ENCODE data around the gene ZNF750.

ZNF750 gene

GRCh38 chr17:82839617-82840292, at the start of gene ZNF750:
Gene ZNF750, minus strand, starts transcription at chr17:82840022. Its CDS starts 7,568 bp downstream, at chr17:82832454.
- no peak for FAIRE-seq

DNA sequence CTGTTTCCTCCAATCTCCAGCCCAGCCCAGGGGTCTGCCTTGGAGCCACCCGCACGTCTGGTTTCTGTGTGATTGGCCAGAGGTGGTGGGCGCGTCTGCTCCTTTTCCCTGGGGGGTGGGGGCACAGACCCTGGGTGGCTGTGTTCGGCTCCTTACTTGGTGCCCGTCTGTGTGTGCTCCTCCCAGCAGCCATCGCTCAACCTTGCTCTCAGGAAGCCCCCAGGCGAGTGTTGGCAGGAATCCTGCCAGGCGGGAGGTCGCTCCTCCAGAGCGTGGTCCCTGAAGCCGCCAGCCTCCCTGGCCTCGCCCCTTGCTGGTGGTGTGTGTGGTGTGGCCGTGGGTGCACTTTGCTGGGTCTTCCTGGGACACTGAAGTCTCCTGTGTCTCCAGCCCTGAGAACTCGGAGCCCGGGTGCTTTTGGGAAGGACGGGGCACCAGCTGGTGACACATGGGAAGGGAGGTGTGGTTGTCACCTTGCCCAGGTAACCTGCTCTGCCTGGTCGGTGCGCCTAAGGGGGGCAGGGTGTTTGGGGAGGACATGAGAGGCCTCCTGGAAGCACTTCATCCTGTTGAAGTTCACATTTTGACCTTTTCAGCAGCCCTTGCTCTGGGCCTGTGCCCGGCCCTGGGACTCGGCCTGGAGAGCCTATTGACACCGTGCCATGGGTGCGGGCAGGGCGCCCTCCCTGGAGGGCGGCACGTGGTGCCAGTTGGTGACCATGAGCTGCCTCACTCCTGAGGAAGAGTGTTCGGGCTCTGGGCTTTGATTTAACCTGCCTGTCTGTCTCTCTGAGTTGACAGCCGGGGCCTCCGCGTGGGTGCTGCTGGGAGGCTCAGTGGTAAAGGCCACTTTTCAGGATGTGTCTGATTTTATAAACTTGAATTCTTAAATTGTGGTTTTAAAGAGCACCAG, 49.0 kb upstream of the ZNF750 start:
- FAIRE-seq, result no peak

- no peak for FAIRE-seq
Observed at GRCh38 chr17:82887255-82888164, 47.7 kb upstream of the ZNF750 start.

DNA sequence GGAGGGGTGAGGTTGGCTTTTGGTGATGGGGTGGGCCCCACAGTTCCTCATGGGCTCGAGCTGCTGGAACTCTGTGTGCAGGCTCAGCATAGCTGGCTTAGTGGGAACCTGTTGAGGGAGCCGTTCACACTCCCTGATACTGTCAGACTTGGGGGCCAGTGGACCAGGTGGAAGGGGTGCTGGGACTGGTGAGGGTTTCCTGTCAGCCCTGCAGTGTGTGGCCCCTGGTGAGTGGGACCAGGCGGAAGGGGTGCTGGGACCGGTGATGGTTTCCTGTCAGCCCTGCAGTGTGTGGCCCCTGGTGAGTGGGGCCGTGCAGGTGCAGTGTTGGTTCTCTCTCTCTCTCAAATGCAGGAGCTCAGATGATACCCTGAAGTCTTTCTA, 45.1 kb upstream of the ZNF750 start:
- FAIRE-seq, result no peak

DNA sequence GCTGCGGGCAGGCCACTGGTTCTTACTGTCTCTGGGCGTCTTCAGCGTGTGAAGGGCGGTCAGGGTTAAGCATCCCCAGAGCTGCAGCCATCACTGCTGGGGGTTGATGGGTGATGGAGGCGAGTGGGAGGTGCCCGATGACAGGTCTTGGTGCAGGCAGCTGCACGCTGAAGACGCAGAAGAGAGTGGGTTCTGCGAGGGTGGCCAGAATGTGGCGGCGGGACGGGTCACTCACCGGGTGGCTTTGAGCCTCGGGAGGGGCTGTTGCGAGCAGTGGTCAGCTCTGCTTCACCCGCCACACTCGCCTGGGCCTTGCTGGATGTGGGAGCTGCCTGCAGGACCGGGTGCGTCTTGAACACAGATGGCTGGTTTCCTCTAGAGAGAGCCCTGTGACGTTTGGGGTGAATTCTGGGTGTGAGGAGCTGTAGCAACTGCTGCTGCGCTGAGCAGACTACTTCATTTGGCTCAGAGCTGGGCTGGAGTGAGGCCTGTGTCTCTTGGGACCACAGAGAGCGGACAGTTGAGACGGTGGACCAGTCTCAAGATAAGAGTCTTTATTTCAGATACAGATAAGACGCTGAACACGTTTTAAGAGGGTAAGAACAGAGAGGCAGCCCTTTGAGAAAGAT, 44.6 kb upstream of the ZNF750 start:
- no peak for FAIRE-seq

GRCh38 chr17:82883419-82884031, 43.7 kb upstream of the ZNF750 start:
- FAIRE-seq, result no peak

DNA sequence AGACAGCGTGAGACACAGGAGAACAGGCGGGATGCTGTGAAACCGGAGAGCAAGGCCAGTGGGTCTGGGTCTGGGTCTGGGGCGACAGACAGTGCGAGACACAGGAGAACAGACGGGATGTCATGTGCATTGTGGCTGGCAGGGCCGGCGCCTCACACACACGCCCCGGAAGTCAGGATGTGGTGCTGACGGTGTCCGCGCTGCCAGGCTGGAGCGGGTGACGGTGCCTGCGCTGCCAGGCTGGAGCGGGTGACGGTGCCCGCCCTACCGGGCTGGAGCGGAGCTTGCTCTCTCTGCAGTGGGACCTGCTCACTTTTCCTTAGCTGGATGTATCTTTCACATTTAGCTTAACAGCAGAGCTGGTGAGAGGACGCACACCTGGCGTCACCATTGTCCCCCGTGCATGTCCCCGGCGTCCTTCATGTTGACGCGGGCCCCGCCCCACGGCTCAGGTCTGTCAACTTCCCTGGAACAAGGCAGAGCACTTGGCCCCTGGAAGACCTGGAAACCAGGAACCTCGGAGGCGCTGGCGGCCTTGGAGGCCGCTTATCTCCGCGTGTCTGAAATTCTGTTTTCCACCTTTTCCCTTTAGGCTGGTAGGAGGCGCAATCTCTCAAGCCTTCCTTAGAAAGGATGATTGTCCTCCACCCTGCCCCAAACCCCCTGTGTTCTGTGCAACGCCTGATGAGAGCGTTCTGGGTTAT, 43.0 kb upstream of the ZNF750 start:
- FAIRE-seq, result no peak

DNA sequence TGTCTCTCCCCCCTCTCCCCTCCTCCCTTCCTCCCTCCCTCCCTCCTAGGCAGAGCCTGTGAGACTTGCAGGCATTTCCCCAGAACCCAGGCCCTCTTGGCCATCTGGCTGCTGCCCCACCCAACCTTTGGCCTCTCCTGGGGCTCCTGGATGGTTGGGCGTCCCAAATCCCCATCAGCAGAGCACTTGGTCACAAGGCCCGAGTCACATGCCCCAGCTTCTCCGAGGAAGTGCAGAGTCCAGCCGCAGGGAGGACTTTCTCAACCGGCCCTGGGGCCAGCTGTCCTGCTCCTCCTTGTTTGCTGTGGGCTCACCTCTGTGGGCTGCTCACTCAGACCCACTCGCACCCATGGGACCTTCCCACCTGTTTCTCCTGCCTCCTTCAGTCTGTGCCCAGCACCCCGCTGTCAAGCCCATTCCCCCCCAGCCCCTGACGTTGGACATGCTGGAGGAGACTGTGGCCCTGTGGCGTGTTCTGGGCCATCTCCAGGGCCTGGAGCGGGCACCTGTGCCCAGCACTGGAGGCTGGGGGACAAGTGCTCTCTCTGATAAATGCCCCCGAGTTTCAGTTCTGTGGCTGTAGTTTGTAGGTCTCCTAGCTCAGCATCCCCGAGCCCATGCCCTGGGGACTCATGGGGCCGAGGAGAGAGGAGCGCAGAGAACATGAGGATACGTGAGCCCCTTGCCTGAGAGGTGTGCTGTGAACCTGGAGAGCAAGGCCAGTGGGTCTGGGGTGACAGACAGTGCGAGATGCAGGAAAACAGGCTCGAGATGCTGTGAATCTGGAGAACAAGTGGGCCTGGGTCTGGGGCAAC, 42.3 kb upstream of the ZNF750 start:
- FAIRE-seq, result no peak

DNA sequence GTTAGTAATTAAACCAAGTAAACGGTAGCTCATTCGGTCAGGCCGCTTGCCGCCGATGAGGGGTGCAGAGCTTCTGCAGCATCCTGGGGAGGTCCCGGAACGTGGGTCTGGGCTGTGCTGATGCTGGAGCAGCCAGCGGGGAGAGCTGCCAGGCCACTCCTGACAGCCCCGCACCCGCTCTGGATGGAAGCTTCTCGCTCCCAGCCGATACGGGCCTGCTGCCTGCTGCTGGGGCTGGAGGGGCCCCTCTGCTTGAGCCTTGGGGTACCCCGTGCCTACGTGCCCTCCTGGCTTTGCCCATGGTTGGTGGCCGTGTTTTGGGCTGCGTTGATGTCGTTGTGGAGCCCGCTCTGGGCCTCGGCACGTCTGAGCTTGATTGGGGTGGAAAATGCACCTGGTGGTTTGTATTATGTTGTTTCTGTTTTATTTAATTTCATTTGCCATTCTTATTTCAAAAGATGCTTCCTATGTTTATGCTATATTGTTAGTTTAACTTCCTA, 41.6 kb upstream of the ZNF750 start:
- FAIRE-seq, result no peak

DNA sequence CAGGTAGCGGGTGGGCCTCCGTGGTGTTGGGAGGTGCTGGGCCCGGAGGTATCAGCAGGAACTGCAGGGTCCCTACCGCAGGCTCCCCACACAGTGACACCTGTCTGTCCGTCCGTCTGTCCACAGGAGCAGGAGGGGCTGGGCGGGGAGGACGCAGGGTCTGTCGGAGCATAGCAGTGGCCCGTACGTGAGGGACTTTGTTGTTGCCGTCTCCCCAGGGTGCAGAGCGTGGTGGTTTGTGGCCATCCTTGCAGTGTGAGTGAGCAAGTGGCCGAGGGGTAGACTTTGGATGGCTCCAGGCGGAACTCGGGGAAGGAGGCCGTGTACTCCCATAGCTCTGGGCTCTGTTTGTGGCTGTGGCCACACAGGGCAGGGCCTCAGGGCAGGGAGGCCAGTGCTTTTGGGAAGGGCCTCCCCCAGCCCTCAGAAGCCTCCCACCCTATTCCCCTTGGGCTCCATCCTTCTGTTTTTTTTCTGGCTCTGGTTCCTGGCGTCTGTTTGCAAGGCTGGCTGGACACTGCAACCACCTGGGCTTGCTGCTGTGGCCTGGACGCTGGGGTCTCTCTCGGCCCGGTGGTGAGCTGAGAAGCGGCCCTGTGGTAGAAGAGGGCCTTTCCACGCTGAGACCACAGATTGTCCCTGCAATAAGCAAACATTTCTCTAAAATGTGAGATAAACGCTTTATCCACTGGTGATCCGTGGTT, 41.0 kb upstream of the ZNF750 start:
- no peak for FAIRE-seq

GRCh38 chr17:82879241-82879640, 39.4 kb upstream of the ZNF750 start:
- no peak for FAIRE-seq

GRCh38 chr17:82878527-82878926, 38.7 kb upstream of the ZNF750 start:
- no peak for FAIRE-seq

- FAIRE-seq, result peak; percentile 43
Observed at GRCh38 chr17:82876602-82877379, 37.0 kb upstream of the ZNF750 start.

GRCh38 chr17:82876149-82876548, 36.3 kb upstream of the ZNF750 start:
- no peak for FAIRE-seq

- FAIRE-seq, result no peak
Observed at GRCh38 chr17:82875407-82875856, 35.6 kb upstream of the ZNF750 start.

DNA sequence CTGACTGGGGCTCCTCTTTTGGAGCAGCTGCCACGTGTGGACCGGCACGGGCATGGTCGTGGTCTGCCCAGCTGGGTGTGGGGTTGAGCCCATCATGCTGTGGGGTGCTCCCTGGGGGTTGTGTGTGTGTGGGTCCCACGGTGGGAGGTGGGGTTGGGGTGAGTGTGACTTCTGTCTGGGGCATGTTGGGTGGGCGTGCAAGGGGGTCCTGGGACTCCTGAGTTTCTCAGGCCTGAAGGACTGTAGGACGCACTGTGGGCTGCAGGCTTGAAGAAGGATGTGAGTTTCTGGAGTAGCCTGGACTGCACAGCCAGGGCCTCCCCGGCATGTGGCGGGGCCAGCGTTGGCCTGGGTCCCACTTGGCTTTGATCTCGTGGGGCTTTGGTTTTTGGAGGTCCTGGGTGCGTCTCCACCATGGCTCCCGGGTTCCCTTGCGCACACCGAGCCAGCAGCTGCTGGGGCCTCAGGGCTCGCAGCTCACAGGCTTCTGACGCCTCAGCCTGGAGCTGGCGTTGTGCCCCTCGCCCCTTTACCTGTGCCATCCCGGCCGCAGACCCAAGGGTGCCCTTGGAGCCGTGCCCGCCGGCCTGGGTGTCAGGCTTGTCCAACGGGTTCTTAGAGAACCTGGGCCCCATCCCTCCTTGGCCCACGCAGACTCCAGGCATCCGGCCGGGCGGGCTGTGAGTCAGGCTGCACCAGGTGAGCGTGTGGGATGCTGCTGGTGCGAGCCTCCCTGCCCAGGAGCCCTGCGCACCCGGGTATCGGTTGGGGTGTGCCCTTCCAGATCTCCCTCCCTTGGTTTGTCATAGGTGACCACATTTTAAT, 34.4 kb upstream of the ZNF750 start:
- no peak for FAIRE-seq

GRCh38 chr17:82873521-82873920, 33.7 kb upstream of the ZNF750 start:
- no peak for FAIRE-seq

Data from islet of Langerhans (tissue), 1 donor.